Neural cell (in vitro differentiated cells): ENCODE results near the gene MAP4K4. TPM values are rescaled to one million over a fixed set of nuclear protein-coding genes. Genes with fewer than 3 reads are reported as not detected.

Experiments used
- H2AFZ ChIP-seq: fragments of 200-600, 300-800 bp; sonication (generic), shearing (Covaris generic); 2 replicates; pipeline ENCODE4 v1.6.0; 2014; ENCODE audit warnings: low read depth, mild to moderate bottlenecking, antibody characterized with exemption, low read length, moderate library complexity
- H3F3A ChIP-seq: fragments of 200-600 bp; shearing (Covaris generic); 2 replicates; pipeline ENCODE4 v1.6.1; 2016; ENCODE audit warnings: mild to moderate bottlenecking, moderate library complexity, mixed read lengths, antibody characterized with exemption, low read length; ENCODE audit not compliant: insufficient read depth, poor library complexity, severe bottlenecking
- H3K27ac ChIP-seq: fragments of 200-600, 300-800 bp; sonication (generic), shearing (Covaris generic); 2 replicates; pipeline ENCODE4 v1.5.1; 2014; ENCODE audit warnings: mild to moderate bottlenecking, low read length, moderate library complexity
- H3K27me3 ChIP-seq: fragments of 300-800, 200-600 bp; sonication (generic), shearing (Covaris generic); 2 replicates; pipeline ENCODE4 v1.6.0; 2014; ENCODE audit warnings: mild to moderate bottlenecking, low read depth, low read length, moderate library complexity; ENCODE audit not compliant: insufficient read depth
- H3K36me3 ChIP-seq: fragments of 300-800, 200-600 bp; sonication (generic), shearing (Covaris generic); 2 replicates; pipeline ENCODE4 v1.5.1; 2014; ENCODE audit warnings: mild to moderate bottlenecking, antibody characterized with exemption, low read length, moderate library complexity; ENCODE audit not compliant: insufficient read depth
- H3K4me2 ChIP-seq: fragments of 300-800, 200-600 bp; sonication (generic), shearing (Covaris generic); 2 replicates; pipeline ENCODE4 v1.6.0; 2014; ENCODE audit warnings: mild to moderate bottlenecking, low read length
- H3K4me3 ChIP-seq: fragments of 300-800, 200-600 bp; sonication (generic), shearing (Covaris generic); 2 replicates; pipeline ENCODE4 v1.5.1; 2014; ENCODE audit warnings: mild to moderate bottlenecking, low read length, moderate library complexity
- H3K79me2 ChIP-seq: fragments of 200-600 bp; shearing (Covaris generic); replicated peaks from 2 replicates; pipeline ENCODE4 v1.6.0; 2014; ENCODE audit warnings: mild to moderate bottlenecking, low read length, moderate library complexity; ENCODE audit not compliant: insufficient read depth
- H3K9ac ChIP-seq: fragments of 300-800, 200-600 bp; sonication (generic), shearing (Covaris generic); 2 replicates; pipeline ENCODE4 v1.6.1; 2016; ENCODE audit warnings: mild to moderate bottlenecking, low read length, mixed read lengths
- H3K9me2 ChIP-seq: fragments of 200-600 bp; shearing (Covaris generic); 2 replicates; pipeline ENCODE4 v1.6.1; 2016; ENCODE audit warnings: mild to moderate bottlenecking, low read length, mixed read lengths; ENCODE audit not compliant: insufficient read depth
- H3K9me3 ChIP-seq: fragments of 200-600, 300-800 bp; sonication (generic), shearing (Covaris generic); 2 replicates; pipeline ENCODE4 v1.6.1; 2016; ENCODE audit warnings: mild to moderate bottlenecking, mixed run types, low read length, moderate library complexity, mixed read lengths
- H4K20me1 ChIP-seq: fragments of 200-600 bp; shearing (Covaris generic); 2 replicates; pipeline ENCODE4 v1.6.1; 2016; ENCODE audit warnings: mild to moderate bottlenecking, mixed run types; ENCODE audit not compliant: insufficient read depth
- CTCF ChIP-seq: fragments of 450-650 bp; IDR thresholded peaks from 2 replicates; pipeline ENCODE4 v1.5.1; 2014; ENCODE audit warnings: antibody characterized with exemption, mild to moderate bottlenecking, moderate library complexity; ENCODE audit not compliant: poor library complexity, severe bottlenecking
- EP300 ChIP-seq: fragments of 450-650 bp; conservative IDR thresholded peaks from 2 replicates; pipeline ENCODE4 v1.6.1; 2014; ENCODE audit warnings: antibody characterized with exemption, mild to moderate bottlenecking, moderate library complexity; ENCODE audit not compliant: poor library complexity, severe bottlenecking
- EZH2 ChIP-seq: fragments of 200-600, 300-800 bp; shearing (Covaris generic), sonication (generic); IDR thresholded peaks from 2 replicates; pipeline ENCODE4 v1.6.1; 2014; ENCODE audit warnings: antibody characterized with exemption, low read length, borderline replicate concordance, mild to moderate bottlenecking; ENCODE audit not compliant: insufficient read depth, poor library complexity, severe bottlenecking
- MXI1 ChIP-seq: fragments of 450-650 bp; conservative IDR thresholded peaks from 2 replicates; pipeline ENCODE4 v1.6.1; 2014; ENCODE audit warnings: antibody characterized with exemption, mild to moderate bottlenecking; ENCODE audit not compliant: poor library complexity, severe bottlenecking
- POLR2AphosphoS5 ChIP-seq: IDR thresholded peaks from 2 replicates; pipeline ENCODE4 v1.6.1; 2012
- RAD21 ChIP-seq: fragments of 450-650 bp; conservative IDR thresholded peaks from 2 replicates; pipeline ENCODE4 v1.6.1; 2014; ENCODE audit warnings: antibody characterized with exemption, mild to moderate bottlenecking, moderate library complexity
- REST ChIP-seq: IDR thresholded peaks from 2 replicates; pipeline ENCODE4 v1.6.1; 2012; ENCODE audit warnings: borderline replicate concordance
- SMC3 ChIP-seq: fragments of 450-650 bp; conservative IDR thresholded peaks from 2 replicates; pipeline ENCODE4 v1.6.1; 2014; ENCODE audit warnings: antibody characterized with exemption, mild to moderate bottlenecking, moderate library complexity; ENCODE audit not compliant: poor library complexity
- TAF1 ChIP-seq: IDR thresholded peaks from 2 replicates; pipeline ENCODE4 v1.6.1; 2012; ENCODE audit warnings: low read depth
- polyA plus RNA-seq: library from polyadenylated mRNA; depleted of rRNA; stranded (reverse); fragments of >200 nt; gene quantifications from 2 replicates; pipeline ENCODE4 v1.2.3, GENCODE V29; 2014

Gene MAP4K4
- polyA plus RNA-seq, 1 donor from 2014 or later = 125 TPM

- no peak overlapping the region for H3K27ac ChIP-seq
- H4K20me1 ChIP-seq = peaks cover 41% of the 10 kb centered on the region
- no peaks in the 10 kb centered on the region for H3K36me3 ChIP-seq
- H3K4me2 ChIP-seq = no peak overlapping the region
- H3F3A ChIP-seq = no peaks in the 10 kb centered on the region
- no peaks in the 10 kb centered on the region for H3K9me3 ChIP-seq
- no peaks in the 10 kb centered on the region for H3K27me3 ChIP-seq
- H2AFZ ChIP-seq = no peak overlapping the region
- TF ChIP-seq EZH2 (no peak), EP300 (no peak), TAF1 (no peak), POLR2AphosphoS5 (no peak), CTCF (no peak), RAD21 (no peak), MXI1 (no peak), REST (no peak), SMC3 (no peak)
- H3K9ac ChIP-seq = no peak overlapping the region
- H3K79me2 ChIP-seq = peaks cover 88% of the 10 kb centered on the region
- no peaks in the 10 kb centered on the region for H3K9me2 ChIP-seq
- H3K4me3 ChIP-seq = no peak overlapping the region
Measured at GRCh38 chr2:101756266-101756665, 58.8 kb downstream of the MAP4K4 start.

- Histone ChIP-seq H3K27ac (no peak overlapping the region), H3K27me3 (no peaks in the 10 kb centered on the region), H3K4me2 (no peak overlapping the region), H3K36me3 (no peaks in the 10 kb centered on the region), H3K4me3 (no peak overlapping the region), H3K9me3 (no peaks in the 10 kb centered on the region), H3K9me2 (no peaks in the 10 kb centered on the region), H3K79me2 (peaks cover 88% of the 10 kb centered on the region), H3F3A (no peaks in the 10 kb centered on the region), H4K20me1 (peaks cover 38% of the 10 kb centered on the region), H3K9ac (no peak overlapping the region), H2AFZ (no peak overlapping the region)
- no peak for TF ChIP-seq RAD21
- no peak for TF ChIP-seq POLR2AphosphoS5
- TF ChIP-seq REST = no peak
- no peak for TF ChIP-seq SMC3
- no peak for TF ChIP-seq TAF1
- no peak for TF ChIP-seq EP300
- TF ChIP-seq EZH2 = no peak
- no peak for TF ChIP-seq MXI1
- TF ChIP-seq CTCF = no peak
Measured at GRCh38 chr2:101758001-101758400, 60.5 kb downstream of the MAP4K4 start.
